ENCODE results near the gene TMPRSS11A.

DNA sequence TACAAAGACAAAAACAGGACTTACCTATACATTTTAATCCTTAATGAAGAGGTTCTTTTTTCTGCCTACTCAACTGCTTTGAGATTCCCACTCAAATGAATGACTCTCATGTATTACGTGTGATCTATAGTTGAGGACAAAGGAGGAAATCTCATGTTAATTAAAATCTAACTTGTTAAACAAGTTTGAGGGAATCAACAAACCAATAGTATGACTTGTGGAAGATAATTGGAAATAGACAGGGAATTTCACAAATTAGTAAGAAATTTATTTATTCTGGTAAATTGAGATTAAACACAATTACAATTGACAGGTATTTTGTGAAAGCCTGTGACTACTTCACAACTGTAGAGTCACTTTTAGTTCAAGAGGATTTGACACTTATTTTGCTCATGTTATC lies 79.4 kb downstream of the TMPRSS11A start, which contains the start of gene TMPRSS11D:
- TF ChIP-seq, protein P1, sequence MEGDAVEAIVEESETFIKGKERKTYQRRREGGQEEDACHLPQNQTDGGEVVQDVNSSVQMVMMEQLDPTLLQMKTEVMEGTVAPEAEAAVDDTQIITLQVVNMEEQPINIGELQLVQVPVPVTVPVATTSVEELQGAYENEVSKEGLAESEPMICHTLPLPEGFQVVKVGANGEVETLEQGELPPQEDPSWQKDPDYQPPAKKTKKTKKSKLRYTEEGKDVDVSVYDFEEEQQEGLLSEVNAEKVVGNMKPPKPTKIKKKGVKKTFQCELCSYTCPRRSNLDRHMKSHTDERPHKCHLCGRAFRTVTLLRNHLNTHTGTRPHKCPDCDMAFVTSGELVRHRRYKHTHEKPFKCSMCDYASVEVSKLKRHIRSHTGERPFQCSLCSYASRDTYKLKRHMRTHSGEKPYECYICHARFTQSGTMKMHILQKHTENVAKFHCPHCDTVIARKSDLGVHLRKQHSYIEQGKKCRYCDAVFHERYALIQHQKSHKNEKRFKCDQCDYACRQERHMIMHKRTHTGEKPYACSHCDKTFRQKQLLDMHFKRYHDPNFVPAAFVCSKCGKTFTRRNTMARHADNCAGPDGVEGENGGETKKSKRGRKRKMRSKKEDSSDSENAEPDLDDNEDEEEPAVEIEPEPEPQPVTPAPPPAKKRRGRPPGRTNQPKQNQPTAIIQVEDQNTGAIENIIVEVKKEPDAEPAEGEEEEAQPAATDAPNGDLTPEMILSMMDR (IDR thresholded peaks at IDR 0.05; ENCODE audit: low read depth, low read length, poor library complexity, severe bottlenecking): no peak
- TF ChIP-seq EZH2phosphoT487 (IDR thresholded peaks at IDR 0.05; ENCODE audit: borderline replicate concordance, low read length): no peak
